Activated CD4-positive, alpha-beta T cell treated with anti-CD3 and anti-CD28 coated beads, Interleukin-2, amount 10 ng/mL, durations not matched to agents 7 days and 5 days (primary cell): ENCODE results near the gene SEZ6L. TPM values are rescaled to one million over a fixed set of nuclear protein-coding genes. Genes with fewer than 3 reads are reported as not detected.
A peak's percentile ranks its signal among the peaks of the same experiment; 100 is the strongest.

Experiments
- CTCF ChIA-PET: fragments of 350-600 bp; sonication (Branson Sonifier 250); formaldehyde crosslinking; loops from one replicate; lab custom pipeline; 2021; ENCODE audit warnings: antibody characterized with exemption; lab: Charles Lee
- POLR2A ChIA-PET: fragments of 350-600 bp; sonication (Branson Sonifier 250); formaldehyde crosslinking; loops from one replicate; lab custom pipeline; 2021; ENCODE audit warnings: antibody characterized with exemption; lab: Charles Lee
- DNase-seq: peaks from one replicate; pipeline ENCODE4 v3.0.0-alpha.2; 2020
- H3K27ac Mint-ChIP-seq: one replicate; pipeline ENCODE4 v1.8.0; 2021; ENCODE audit warnings: mild to moderate bottlenecking, moderate library complexity, mixed read lengths
- H3K27me3 Mint-ChIP-seq: one replicate; pipeline ENCODE4 v1.8.0; 2021; ENCODE audit warnings: mixed read lengths
- H3K36me3 Mint-ChIP-seq: one replicate; pipeline ENCODE4 v1.8.0; 2021; ENCODE audit warnings: low read depth, mixed read lengths
- H3K4me1 Mint-ChIP-seq: one replicate; pipeline ENCODE4 v1.8.0; 2021; ENCODE audit warnings: mixed read lengths
- H3K4me3 Mint-ChIP-seq: one replicate; pipeline ENCODE4 v1.8.0; 2021; ENCODE audit warnings: mild to moderate bottlenecking, moderate library complexity, mixed read lengths
- H3K9me3 Mint-ChIP-seq: one replicate; pipeline ENCODE4 v1.8.0; 2021; ENCODE audit warnings: mixed read lengths
- total RNA-seq, 2 experiments: library from RNA; stranded (reverse); gene quantifications; one replicate each; pipeline ENCODE4 v1.2.3, GENCODE V29; 2021

Gene SEZ6L
- total RNA-seq, 2 experiments from 2014 or later = not detected

- CTCF ChIA-PET = no interaction called here
- no peaks in the 10 kb centered on the region for H3K4me1 Mint-ChIP-seq
- H3K4me3 Mint-ChIP-seq = no peak overlapping the region
- H3K27ac Mint-ChIP-seq = no peak overlapping the region
- H3K9me3 Mint-ChIP-seq = no peaks in the 10 kb centered on the region
- POLR2A ChIA-PET = no interaction called here
- H3K36me3 Mint-ChIP-seq = no peaks in the 10 kb centered on the region
- no peak for DNase-seq
- H3K27me3 Mint-ChIP-seq = peaks cover 12% of the 10 kb centered on the region
Measured at GRCh38 chr22:26161746-26162145, 7.5 kb upstream of the SEZ6L start.

- H3K27me3 Mint-ChIP-seq = peaks cover 22% of the 10 kb centered on the region
Measured at GRCh38 chr22:26162926-26163325, 6.3 kb upstream of the SEZ6L start.

GRCh38 chr22:26164174-26164573 lies 5.1 kb upstream of the SEZ6L start:
- Mint-ChIP-seq H3K4me1 (no peaks in the 10 kb centered on the region), H3K36me3 (no peaks in the 10 kb centered on the region), H3K4me3 (no peak overlapping the region), H3K27ac (no peak overlapping the region), H3K27me3 (peaks cover 33% of the 10 kb centered on the region), H3K9me3 (no peaks in the 10 kb centered on the region)
- CTCF ChIA-PET = no interaction called here
- POLR2A ChIA-PET = no interaction called here
- no peak for DNase-seq

More at GRCh38 chr22:26162926-26163325, 6.3 kb upstream of the SEZ6L start:
- DNase-seq = no peak
- Mint-ChIP-seq H3K36me3 (no peaks in the 10 kb centered on the region), H3K27ac (no peak overlapping the region), H3K9me3 (no peaks in the 10 kb centered on the region), H3K4me1 (no peaks in the 10 kb centered on the region), H3K4me3 (no peak overlapping the region)
- ChIA-PET CTCF (no interaction called here), POLR2A (no interaction called here)

GRCh38 chr22:26168330-26168851 lies 871 bp upstream of the SEZ6L start:
- no peaks in the 10 kb centered on the region for H3K9me3 Mint-ChIP-seq

GRCh38 chr22:26168939-26169314 lies 335 bp upstream of the SEZ6L start:
- peaks cover 60% of the 10 kb centered on the region for H3K27me3 Mint-ChIP-seq
- ChIA-PET POLR2A (no interaction called here), CTCF (no interaction called here)
- no peak for DNase-seq
- H3K4me1 Mint-ChIP-seq = no peaks in the 10 kb centered on the region
- H3K9me3 Mint-ChIP-seq = no peaks in the 10 kb centered on the region
- H3K27ac Mint-ChIP-seq = no peak overlapping the region
- H3K4me3 Mint-ChIP-seq = no peak overlapping the region
- H3K36me3 Mint-ChIP-seq = no peaks in the 10 kb centered on the region

More at GRCh38 chr22:26168330-26168851, 871 bp upstream of the SEZ6L start:
- H3K4me3 Mint-ChIP-seq = no peak overlapping the region
- H3K27ac Mint-ChIP-seq = no peak overlapping the region
- ChIA-PET CTCF (interaction anchor here (0.6 kb wide), 1 partner anchor 162 kb away, joined by 3 read pairs; no protein-coding TSS in a partner anchor), POLR2A (no interaction called here)
- no peaks in the 10 kb centered on the region for H3K36me3 Mint-ChIP-seq
- peaks cover 62% of the 10 kb centered on the region for H3K27me3 Mint-ChIP-seq
- H3K4me1 Mint-ChIP-seq = no peaks in the 10 kb centered on the region
- no peak for DNase-seq

- H3K4me1 Mint-ChIP-seq = no peaks in the 10 kb centered on the region
- no peaks in the 10 kb centered on the region for H3K36me3 Mint-ChIP-seq
- no peaks in the 10 kb centered on the region for H3K9me3 Mint-ChIP-seq
- H3K4me3 Mint-ChIP-seq = no peak overlapping the region
- no peak for DNase-seq
- H3K27ac Mint-ChIP-seq = no peak overlapping the region
- peaks cover 63% of the 10 kb centered on the region for H3K27me3 Mint-ChIP-seq
- CTCF ChIA-PET = no interaction called here
- POLR2A ChIA-PET = no interaction called here
Measured at GRCh38 chr22:26170112-26170492, 840 bp downstream of the SEZ6L start.

GRCh38 chr22:26170795-26171580 lies 1.7 kb downstream of the SEZ6L start:
- Mint-ChIP-seq H3K9me3 (no peaks in the 10 kb centered on the region), H3K4me1 (no peaks in the 10 kb centered on the region), H3K4me3 (no peak overlapping the region), H3K27ac (no peak overlapping the region), H3K36me3 (no peaks in the 10 kb centered on the region), H3K27me3 (peaks cover 59% of the 10 kb centered on the region)
- CTCF ChIA-PET = no interaction called here
- no peak for DNase-seq
- POLR2A ChIA-PET = no interaction called here

DNA sequence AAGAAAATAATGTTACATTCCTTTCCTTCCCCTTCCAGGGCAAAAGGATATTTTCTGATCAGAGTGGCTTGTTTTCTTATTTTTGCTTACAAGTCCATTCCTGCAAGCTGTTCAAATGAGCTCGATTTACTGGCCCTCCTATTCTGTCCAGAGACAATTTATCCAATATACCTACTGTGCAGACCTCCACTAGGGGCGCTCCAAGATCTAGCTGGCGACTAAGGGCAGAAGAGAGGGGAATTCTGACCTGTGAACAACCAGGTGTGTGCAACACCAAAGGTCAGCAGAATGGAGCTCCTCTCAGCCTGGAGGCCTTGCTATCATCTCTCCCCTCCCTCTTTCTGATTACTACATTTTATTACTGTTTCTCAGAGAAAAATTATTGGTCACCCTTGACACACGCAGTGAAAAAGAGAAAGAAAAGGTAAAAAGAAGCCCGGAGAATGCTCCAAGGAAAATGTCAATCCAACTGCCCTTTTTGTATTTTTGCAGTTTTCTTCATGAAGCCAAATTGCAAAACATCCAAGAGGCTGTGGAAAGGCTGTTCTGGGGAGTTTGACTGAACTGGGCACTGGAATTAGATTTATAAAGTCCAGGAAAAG lies 3.2 kb downstream of the SEZ6L start:
- H3K27me3 Mint-ChIP-seq = peaks cover 51% of the 10 kb centered on the region
- H3K27ac Mint-ChIP-seq = no peak overlapping the region
- H3K4me3 Mint-ChIP-seq = no peak overlapping the region
- DNase-seq = peak; percentile 35
- no peaks in the 10 kb centered on the region for H3K4me1 Mint-ChIP-seq
- ChIA-PET POLR2A (no interaction called here), CTCF (interaction anchor here (0.9 kb wide), 1 partner anchor 19 kb away, joined by 3 read pairs; no protein-coding TSS in a partner anchor)
- no peaks in the 10 kb centered on the region for H3K36me3 Mint-ChIP-seq
- no peaks in the 10 kb centered on the region for H3K9me3 Mint-ChIP-seq

DNA sequence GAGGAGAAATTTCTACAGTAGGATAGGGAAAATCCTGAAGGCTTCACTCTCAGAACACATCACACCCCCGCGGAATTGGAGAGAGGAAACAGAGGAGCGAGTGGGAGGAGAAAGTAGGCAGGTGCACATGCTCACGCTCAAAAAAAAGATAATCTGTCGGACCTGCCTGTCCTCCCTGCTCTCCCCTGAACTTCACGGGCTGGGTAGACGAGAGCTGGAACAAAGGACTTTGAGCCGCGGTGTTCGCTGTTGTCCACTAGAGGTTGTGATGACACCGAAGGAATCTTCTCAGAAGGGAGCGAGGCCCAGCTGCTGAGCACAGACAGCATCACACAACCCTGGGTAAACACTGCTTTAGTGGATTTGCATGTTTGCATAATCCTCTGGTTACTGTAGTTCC lies 5.0 kb downstream of the SEZ6L start:
- Mint-ChIP-seq H3K36me3 (no peaks in the 10 kb centered on the region), H3K9me3 (no peaks in the 10 kb centered on the region), H3K4me3 (no peak overlapping the region), H3K27me3 (peaks cover 35% of the 10 kb centered on the region), H3K4me1 (no peaks in the 10 kb centered on the region), H3K27ac (no peak overlapping the region)
- POLR2A ChIA-PET = no interaction called here
- CTCF ChIA-PET = no interaction called here
- no peak for DNase-seq

DNA sequence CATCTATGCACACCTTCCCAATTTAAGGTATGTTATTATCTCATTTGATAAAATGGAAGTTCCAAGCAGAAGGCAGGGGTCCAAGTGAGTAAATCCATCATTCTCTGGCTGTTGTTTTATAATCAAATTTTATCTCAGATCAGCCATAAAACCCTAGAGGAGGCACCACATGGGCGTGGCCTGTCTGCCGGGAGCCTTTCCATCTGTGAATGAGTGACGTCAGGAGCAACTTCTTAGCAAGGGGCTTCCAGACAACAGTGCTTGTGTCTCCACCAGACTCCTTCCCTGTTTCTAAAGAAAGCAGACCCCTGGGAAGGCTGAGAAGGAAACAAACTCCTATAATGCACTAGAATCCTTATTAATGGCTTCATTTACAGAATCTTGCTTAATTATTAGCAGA lies 13.5 kb downstream of the SEZ6L start:
- H3K27ac Mint-ChIP-seq = no peak overlapping the region
- H3K4me1 Mint-ChIP-seq = no peaks in the 10 kb centered on the region
- no peak overlapping the region for H3K4me3 Mint-ChIP-seq
- POLR2A ChIA-PET = no interaction called here
- H3K9me3 Mint-ChIP-seq = no peaks in the 10 kb centered on the region
- no peaks in the 10 kb centered on the region for H3K27me3 Mint-ChIP-seq
- no peaks in the 10 kb centered on the region for H3K36me3 Mint-ChIP-seq
- DNase-seq = no peak
- CTCF ChIA-PET = no interaction called here

GRCh38 chr22:26185190-26185589 lies 15.9 kb downstream of the SEZ6L start:
- POLR2A ChIA-PET = no interaction called here
- Mint-ChIP-seq H3K4me3 (no peak overlapping the region), H3K36me3 (no peaks in the 10 kb centered on the region), H3K4me1 (no peaks in the 10 kb centered on the region), H3K27ac (no peak overlapping the region), H3K27me3 (no peaks in the 10 kb centered on the region), H3K9me3 (no peaks in the 10 kb centered on the region)
- no peak for DNase-seq
- CTCF ChIA-PET = no interaction called here

GRCh38 chr22:26188341-26188740 lies 19.1 kb downstream of the SEZ6L start:
- no peaks in the 10 kb centered on the region for H3K36me3 Mint-ChIP-seq
- H3K27me3 Mint-ChIP-seq = no peaks in the 10 kb centered on the region
- no peak for DNase-seq
- no peak overlapping the region for H3K27ac Mint-ChIP-seq
- CTCF ChIA-PET = no interaction called here
- no peak overlapping the region for H3K4me3 Mint-ChIP-seq
- no peaks in the 10 kb centered on the region for H3K9me3 Mint-ChIP-seq
- H3K4me1 Mint-ChIP-seq = no peaks in the 10 kb centered on the region
- POLR2A ChIA-PET = no interaction called here

- no peak overlapping the region for H3K27ac Mint-ChIP-seq
- H3K4me3 Mint-ChIP-seq = no peak overlapping the region
- H3K36me3 Mint-ChIP-seq = no peaks in the 10 kb centered on the region
- H3K27me3 Mint-ChIP-seq = no peaks in the 10 kb centered on the region
- DNase-seq = no peak
- CTCF ChIA-PET = no interaction called here
- POLR2A ChIA-PET = no interaction called here
- H3K9me3 Mint-ChIP-seq = no peaks in the 10 kb centered on the region
- H3K4me1 Mint-ChIP-seq = no peaks in the 10 kb centered on the region
Measured at GRCh38 chr22:26194313-26194712, 25.1 kb downstream of the SEZ6L start.
